HG03139 (cell line): ENCODE data around the gene OPHN1.

Source experiments
- ATAC-seq: cut with Tn5 transposase; IDR thresholded peaks from one replicate; pipeline ENCODE4 v1.9.1; 2021; ENCODE audit not compliant: unreplicated experiment

The OPHN1 gene

DNA sequence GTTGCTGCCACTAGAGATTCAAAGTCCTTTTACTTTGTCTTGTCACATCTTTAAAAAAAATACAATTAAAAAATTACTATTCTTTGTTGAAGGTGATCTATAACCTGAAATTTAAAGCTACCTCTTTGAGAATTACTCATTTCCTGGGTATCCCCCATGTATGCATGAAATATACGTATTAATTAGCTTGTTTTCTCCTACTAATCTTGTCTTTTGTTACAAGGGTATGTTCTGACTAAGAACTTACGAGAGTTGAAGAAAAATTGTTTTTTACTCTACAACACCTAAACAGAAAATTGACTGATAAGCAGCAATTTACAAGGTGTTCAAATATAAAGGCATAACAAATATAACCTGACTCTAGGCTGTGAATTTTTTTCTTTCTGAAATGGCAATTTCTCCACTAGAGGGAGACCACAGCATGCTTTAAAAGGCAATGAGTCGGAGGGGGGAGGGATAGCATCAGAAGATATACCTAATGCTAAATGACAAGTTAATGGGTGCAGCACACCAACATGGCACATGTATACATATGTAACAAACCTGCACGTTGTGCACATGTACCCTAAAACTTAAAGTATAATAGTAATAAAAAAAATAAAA is 249.6 kb downstream of the OPHN1 start:
- ATAC-seq, result no peak

GRCh38 chrX:68180579-68180978 is 252.7 kb downstream of the OPHN1 start:
- ATAC-seq, result no peak

- ATAC-seq, result no peak
Measured at GRCh38 chrX:68179355-68179754, 253.9 kb downstream of the OPHN1 start.

DNA sequence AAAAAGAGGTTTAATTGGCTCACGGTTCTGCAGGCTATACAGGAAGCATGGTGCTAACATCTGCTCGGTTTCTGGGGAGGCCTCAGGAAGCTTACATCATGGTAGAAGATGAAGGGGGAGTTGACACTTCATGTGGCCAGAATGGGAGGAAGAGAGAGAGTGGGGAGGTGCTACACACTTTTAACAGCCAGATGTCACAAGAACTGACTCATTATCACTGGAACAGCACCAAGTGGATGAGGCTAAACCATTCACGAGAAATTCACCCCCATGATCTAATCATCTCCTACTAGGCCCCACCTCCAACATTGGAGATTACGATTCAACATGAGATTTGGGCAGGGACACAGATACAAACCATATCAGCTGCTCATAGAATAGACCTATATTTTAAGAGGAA is 255.8 kb downstream of the OPHN1 start:
- ATAC-seq, result no peak

DNA sequence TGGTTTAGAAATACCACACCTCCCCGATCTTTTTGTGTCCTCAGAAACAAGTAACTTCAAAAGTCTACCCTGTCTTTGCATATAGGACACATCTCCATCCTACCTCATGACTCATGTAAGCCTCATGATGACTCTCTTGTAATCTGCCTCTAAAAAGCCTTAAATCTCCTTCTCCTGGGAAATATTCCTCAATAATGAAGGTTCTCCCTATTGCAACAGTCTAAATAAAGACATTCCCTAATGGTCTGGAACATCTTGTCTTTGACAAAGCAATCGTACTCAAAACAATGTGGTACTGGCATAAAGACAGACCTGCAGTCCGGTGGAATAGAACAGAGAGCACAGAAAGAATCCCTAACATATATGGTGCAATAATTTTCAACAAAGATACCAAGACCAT is 257.7 kb downstream of the OPHN1 start:
- ATAC-seq, result no peak

DNA sequence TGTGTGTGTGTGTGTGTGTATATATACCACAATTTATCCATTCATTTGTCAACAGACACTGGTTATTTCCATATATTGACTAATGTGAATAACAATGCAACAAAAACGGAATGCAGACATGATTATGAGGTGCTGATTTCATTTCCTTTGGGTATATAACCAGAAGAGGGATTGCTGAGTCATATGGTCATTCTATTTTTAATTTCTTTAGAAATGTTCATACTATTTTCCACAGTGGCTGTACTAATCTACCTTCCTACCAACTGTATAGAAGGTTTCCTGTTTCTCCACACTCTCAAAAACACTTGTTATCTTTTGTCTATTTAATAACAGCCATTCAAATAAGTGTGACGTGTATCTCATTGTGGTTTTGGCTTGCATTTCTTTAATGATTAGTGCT is 269.9 kb downstream of the OPHN1 start:
- ATAC-seq, result no peak

DNA sequence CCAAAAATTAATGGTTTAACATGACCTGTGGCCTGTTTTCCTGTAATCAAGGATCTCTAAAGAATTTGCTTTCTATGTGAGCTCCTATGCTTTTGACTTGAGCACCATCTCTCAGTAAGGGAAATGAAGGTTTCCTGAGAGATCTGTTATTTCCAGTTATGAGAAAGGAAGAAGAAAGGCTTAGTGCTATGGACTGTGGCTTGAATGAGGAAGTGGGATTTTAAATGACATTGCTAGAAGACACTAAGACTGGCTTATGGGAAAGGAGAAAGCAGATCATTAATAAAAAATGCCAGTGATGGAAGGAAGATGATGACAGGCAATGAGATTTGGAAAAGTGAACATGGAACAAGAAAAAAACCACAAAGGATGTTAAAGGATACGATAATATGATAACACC is 285.4 kb downstream of the OPHN1 start:
- no peak for ATAC-seq

DNA sequence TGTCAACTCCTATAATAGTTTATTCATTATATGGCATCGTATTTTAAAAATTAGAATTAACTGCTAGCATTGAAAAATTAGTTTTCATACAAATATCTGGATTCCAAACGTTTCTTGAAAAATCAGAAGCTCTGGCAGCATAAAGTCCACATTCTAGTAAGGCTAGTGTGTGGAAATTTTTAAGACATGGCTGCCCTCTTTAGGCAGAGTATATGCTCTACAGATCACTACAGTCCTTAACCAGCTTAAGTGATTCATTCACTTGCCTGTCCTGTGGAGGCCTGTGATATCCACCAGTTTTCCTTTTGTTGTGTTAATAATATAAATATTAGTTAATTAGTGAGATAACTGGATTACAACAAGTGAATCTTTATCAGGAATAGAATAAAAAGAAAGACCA is 287.2 kb downstream of the OPHN1 start:
- no peak for ATAC-seq

DNA sequence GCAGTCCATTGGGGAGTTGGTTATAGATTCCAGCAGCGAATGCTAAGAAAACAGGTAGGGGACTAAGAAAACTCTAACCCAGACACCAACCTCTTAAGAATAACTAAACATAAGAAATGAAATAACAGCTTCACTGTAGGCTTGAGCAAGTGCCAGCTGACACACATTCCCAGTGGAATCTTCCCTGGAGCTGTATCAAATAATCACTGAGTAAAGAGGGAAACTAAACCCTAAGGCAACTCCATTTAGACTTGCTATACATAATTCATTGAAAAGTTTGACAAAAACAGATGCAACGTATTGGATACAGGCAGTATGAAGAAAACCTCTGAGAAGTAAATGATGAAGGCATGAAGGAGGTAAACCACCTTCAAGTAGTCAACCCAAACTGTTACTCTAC is 293.5 kb downstream of the OPHN1 start:
- ATAC-seq, result no peak

- no peak for ATAC-seq
Measured at GRCh38 chrX:68133181-68133580, 300.1 kb downstream of the OPHN1 start.

GRCh38 chrX:68132749-68133148 is 300.5 kb downstream of the OPHN1 start:
- no peak for ATAC-seq

- ATAC-seq, result no peak
Measured at GRCh38 chrX:68121835-68122234, 311.5 kb downstream of the OPHN1 start.

DNA sequence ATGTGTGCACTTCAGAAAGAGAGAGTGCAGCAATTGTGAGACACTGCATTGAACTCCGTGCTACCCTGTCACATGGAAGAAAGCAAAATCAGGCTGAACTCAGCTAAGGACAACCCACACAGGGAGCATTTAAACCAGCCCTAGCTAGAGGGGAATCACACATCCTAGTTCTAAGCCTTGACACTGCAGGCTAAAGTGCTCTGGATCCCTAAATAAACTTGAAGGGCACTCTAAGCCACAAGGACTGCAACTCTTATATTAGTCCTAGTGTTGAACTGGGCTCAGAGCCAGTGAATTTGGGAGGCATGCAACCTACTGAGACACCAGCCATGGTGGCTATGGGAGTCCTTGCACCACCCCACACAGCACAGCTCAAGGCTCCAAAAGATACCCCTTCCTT is 311.9 kb downstream of the OPHN1 start:
- no peak for ATAC-seq

- ATAC-seq, result no peak
Measured at GRCh38 chrX:68115371-68115770, 317.9 kb downstream of the OPHN1 start.

- no peak for ATAC-seq
Measured at GRCh38 chrX:68114573-68115129, 318.6 kb downstream of the OPHN1 start.

DNA sequence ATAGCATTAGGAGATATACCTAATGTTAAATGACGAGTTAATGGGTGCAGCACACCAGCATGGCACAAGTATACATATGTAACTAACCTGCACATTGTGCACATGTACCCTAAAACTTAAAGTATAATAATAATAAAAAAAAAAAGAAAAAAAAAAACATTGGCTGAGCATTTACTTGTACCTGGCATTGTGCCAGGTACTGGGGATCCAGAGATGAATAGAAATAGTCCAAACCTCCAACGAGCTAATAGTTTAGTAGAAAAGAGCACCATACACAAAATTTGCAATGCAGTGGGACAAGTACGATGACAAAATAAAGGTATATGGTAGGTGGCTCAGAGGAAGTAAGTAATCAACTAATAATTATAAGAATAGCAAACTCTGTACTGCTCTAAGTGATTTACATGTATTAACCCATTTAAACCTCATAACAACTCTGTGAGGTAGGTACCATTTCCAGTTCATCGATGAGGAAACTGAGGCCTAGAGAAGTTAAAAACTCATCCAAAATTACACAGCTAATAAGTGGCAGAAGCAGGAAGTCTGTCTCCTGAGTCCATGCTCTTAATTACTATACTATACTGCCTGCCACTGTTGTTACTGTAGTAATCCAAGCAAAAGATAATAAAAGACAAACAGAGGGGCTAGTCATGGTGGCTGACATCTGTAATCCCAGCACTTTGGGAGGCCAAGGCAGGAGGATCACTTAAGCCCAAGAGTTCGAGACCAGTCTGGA is 319.3 kb downstream of the OPHN1 start:
- no peak for ATAC-seq

DNA sequence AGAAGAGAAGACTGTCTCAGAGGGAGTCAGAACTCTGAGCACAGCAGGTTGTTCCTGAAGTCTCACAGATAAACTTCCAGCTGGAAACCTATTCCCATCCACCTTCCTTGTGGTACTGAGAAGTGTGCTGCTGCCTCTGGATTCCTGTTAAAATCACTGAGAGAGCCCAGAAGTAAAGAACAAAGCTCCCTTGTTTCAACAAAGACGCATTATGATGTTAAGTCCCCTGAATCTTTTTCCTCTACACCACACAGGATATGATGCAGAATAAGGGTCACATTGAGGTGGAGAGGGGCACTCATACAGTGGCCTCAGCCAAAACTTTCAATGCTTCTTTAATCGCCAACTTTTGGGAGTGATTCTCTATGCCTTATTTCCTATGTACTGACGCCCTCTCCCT is 321.0 kb downstream of the OPHN1 start:
- ATAC-seq, result no peak

DNA sequence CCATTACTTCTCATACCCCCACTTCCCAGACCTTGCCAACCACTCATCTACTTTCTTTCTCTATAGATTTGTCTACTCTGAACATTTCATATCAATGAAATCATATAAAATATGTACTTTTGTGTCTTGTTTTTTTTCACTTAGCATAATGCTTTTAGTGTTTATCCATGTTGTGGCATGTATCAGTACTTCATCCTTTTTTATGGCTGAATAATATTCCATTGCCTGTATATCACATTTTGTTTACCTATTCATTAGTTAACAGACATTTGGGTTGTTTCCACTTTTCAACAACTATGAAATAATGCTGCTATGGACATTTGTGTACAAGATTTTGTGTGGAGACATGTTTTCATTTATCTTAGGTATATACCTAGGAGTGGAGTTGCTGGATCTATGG is 324.1 kb downstream of the OPHN1 start:
- no peak for ATAC-seq

- ATAC-seq, result no peak
Measured at GRCh38 chrX:68098431-68098830, 334.9 kb downstream of the OPHN1 start.

DNA sequence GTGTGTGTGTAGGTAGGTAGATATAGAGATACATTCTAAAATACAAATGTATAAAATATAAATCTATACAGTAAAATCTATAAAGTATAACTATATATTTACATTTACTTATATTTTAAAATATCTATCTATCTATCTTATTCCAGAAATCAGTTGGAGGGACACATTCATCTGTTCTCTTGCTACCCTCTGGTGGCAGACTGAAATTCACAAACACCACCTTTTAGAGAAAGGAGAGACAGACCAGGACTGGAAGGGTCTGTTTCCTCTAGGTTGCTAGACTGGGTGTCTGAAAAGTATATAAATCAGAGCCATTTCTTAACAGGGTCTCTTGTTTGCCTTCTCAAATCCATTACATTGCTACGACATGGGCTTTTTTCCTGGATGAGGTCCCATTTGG is 343.0 kb downstream of the OPHN1 start:
- ATAC-seq, result no peak

- no peak for ATAC-seq
Measured at GRCh38 chrX:68087526-68087925, 345.8 kb downstream of the OPHN1 start.

- no peak for ATAC-seq
Measured at GRCh38 chrX:68086709-68087108, 346.6 kb downstream of the OPHN1 start.

DNA sequence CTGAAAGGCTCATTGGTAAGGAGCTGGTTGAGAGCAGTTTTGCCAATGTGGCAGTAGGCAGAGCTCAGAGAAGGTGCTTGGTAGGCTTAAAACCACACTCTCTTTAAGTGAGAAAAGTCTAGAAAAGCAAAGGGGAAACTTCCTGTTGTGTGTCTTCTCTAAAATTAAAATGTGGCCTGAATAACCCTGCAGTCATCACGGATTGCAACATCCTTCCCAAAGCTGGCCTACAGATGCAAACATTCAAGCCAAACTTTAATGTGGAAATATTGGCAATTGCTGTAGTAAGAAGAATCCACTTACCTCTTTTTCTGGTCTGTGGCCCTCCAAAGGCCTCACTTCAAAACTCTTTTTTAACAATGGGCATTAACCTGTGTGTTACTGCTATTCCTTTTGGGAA is 348.5 kb downstream of the OPHN1 start:
- no peak for ATAC-seq
